ENCODE measurements around the gene ZFPM1. TPM values are rescaled to one million over a fixed set of nuclear protein-coding genes. Genes with fewer than 3 reads are reported as not detected.

Gene ZFPM1
- total RNA-seq, 2 experiments from 2014 or later, result 15.8 to 19.3 TPM

- Mint-ChIP-seq H3K4me3 (peak overlapping the region; percentile 78), H3K4me1 (ENCODE audit: low read depth) (peaks cover 45% of the 10 kb centered on the region)
These were observed 3.5 kb downstream of the ZFPM1 start for GRCh38 chr16:88456356-88457292.

GRCh38 chr16:88458039-88458772, 5.1 kb downstream of the ZFPM1 start:
- peaks cover 38% of the 10 kb centered on the region for H3K4me1 Mint-ChIP-seq (ENCODE audit: low read depth)
- no peak overlapping the region for H3K4me3 Mint-ChIP-seq
- no peak overlapping the region for H3K27ac Mint-ChIP-seq
- no peaks in the 10 kb centered on the region for H3K9me3 Mint-ChIP-seq (ENCODE audit: insufficient read depth)
- ATAC-seq (no peak), DNase-seq (no peak)
- ChIA-PET CTCF (no interaction called here), POLR2A (interaction anchor here (1.7 kb wide), 1 partner anchor 8 kb away, joined by 5 read pairs; no protein-coding TSS in a partner anchor)
- no peaks in the 10 kb centered on the region for H3K27me3 Mint-ChIP-seq (ENCODE audit: low read depth)
- peaks cover 2% of the 10 kb centered on the region for H3K36me3 Mint-ChIP-seq (ENCODE audit: low read depth)

More at GRCh38 chr16:88456356-88457292, 3.5 kb downstream of the ZFPM1 start:
- Mint-ChIP-seq H3K27ac (peak overlapping the region; percentile 86), H3K36me3 (ENCODE audit: low read depth) (peaks cover 2% of the 10 kb centered on the region), H3K9me3 (ENCODE audit: insufficient read depth) (no peaks in the 10 kb centered on the region), H3K27me3 (ENCODE audit: low read depth) (no peaks in the 10 kb centered on the region)
- no peak for ATAC-seq
- CTCF ChIA-PET, result no interaction called here
- POLR2A ChIA-PET, result interaction anchor here (1.0 to 1.7 kb wide), 2 partner anchors 10 to 186 kb away, joined by 3 to 5 read pairs; no protein-coding TSS in a partner anchor
- DNase-seq, result peak; percentile 41

GRCh38 chr16:88458773-88459235, 5.7 kb downstream of the ZFPM1 start:
- ChIA-PET POLR2A (interaction anchor here (1.3 kb wide), 1 partner anchor 67 kb away, joined by 3 read pairs; no protein-coding TSS in a partner anchor), CTCF (no interaction called here)
- ATAC-seq (no peak), DNase-seq (no peak)
- Mint-ChIP-seq H3K36me3 (ENCODE audit: low read depth) (peaks cover 2% of the 10 kb centered on the region), H3K4me3 (no peak overlapping the region), H3K27ac (no peak overlapping the region), H3K9me3 (ENCODE audit: insufficient read depth) (no peaks in the 10 kb centered on the region), H3K27me3 (ENCODE audit: low read depth) (no peaks in the 10 kb centered on the region), H3K4me1 (ENCODE audit: low read depth) (peaks cover 38% of the 10 kb centered on the region)

- Mint-ChIP-seq H3K27ac (no peak overlapping the region), H3K4me1 (ENCODE audit: low read depth) (peaks cover 44% of the 10 kb centered on the region), H3K27me3 (ENCODE audit: low read depth) (no peaks in the 10 kb centered on the region), H3K4me3 (no peak overlapping the region), H3K36me3 (ENCODE audit: low read depth) (peaks cover under 1% of the 10 kb centered on the region), H3K9me3 (ENCODE audit: insufficient read depth) (no peaks in the 10 kb centered on the region)
- ChIA-PET POLR2A (interaction anchor here (0.6 to 1.3 kb wide), 2 partner anchors 66 to 75 kb away, joined by 3 read pairs; no protein-coding TSS in a partner anchor), CTCF (no interaction called here)
- DNase-seq, result no peak
- no peak for ATAC-seq
These were observed 6.4 kb downstream of the ZFPM1 start for GRCh38 chr16:88459366-88460073.

- H3K27ac Mint-ChIP-seq, result no peak overlapping the region
These were observed 7.6 kb downstream of the ZFPM1 start for GRCh38 chr16:88460496-88461330.

GRCh38 chr16:88461331-88462269, 8.5 kb downstream of the ZFPM1 start:
- ChIA-PET POLR2A (interaction anchor here (0.6 kb wide), 2 partner anchors 259 to 375 kb away, joined by 3 read pairs; no protein-coding TSS in a partner anchor), CTCF (no interaction called here)
- Mint-ChIP-seq H3K27ac (no peak overlapping the region), H3K36me3 (ENCODE audit: low read depth) (no peaks in the 10 kb centered on the region), H3K4me1 (ENCODE audit: low read depth) (peaks cover 57% of the 10 kb centered on the region), H3K4me3 (no peak overlapping the region), H3K9me3 (ENCODE audit: insufficient read depth) (no peaks in the 10 kb centered on the region), H3K27me3 (ENCODE audit: low read depth) (no peaks in the 10 kb centered on the region)
- no peak for ATAC-seq
- no peak for DNase-seq

More at GRCh38 chr16:88460496-88461330, 7.6 kb downstream of the ZFPM1 start:
- ChIA-PET POLR2A (no interaction called here), CTCF (no interaction called here)
- ATAC-seq, result no peak
- Mint-ChIP-seq H3K4me1 (ENCODE audit: low read depth) (peaks cover 55% of the 10 kb centered on the region), H3K27me3 (ENCODE audit: low read depth) (no peaks in the 10 kb centered on the region), H3K4me3 (no peak overlapping the region), H3K36me3 (ENCODE audit: low read depth) (no peaks in the 10 kb centered on the region), H3K9me3 (ENCODE audit: insufficient read depth) (no peaks in the 10 kb centered on the region)
- no peak for DNase-seq

GRCh38 chr16:88462396-88462795, 9.3 kb downstream of the ZFPM1 start:
- no peaks in the 10 kb centered on the region for H3K27me3 Mint-ChIP-seq (ENCODE audit: low read depth)
- CTCF ChIA-PET, result no interaction called here
- ATAC-seq, result no peak
- H3K4me3 Mint-ChIP-seq, result no peak overlapping the region
- no peak overlapping the region for H3K27ac Mint-ChIP-seq
- H3K4me1 Mint-ChIP-seq (ENCODE audit: low read depth), result peaks cover 59% of the 10 kb centered on the region
- POLR2A ChIA-PET, result interaction anchor here (0.6 kb wide), 2 partner anchors 157 to 258 kb away, joined by 3 read pairs; no protein-coding TSS in a partner anchor
- H3K36me3 Mint-ChIP-seq (ENCODE audit: low read depth), result no peaks in the 10 kb centered on the region
- no peaks in the 10 kb centered on the region for H3K9me3 Mint-ChIP-seq (ENCODE audit: insufficient read depth)
- DNase-seq, result no peak

- Mint-ChIP-seq H3K27ac (no peak overlapping the region), H3K9me3 (ENCODE audit: insufficient read depth) (no peaks in the 10 kb centered on the region), H3K4me3 (no peak overlapping the region), H3K27me3 (ENCODE audit: low read depth) (no peaks in the 10 kb centered on the region), H3K4me1 (ENCODE audit: low read depth) (peaks cover 59% of the 10 kb centered on the region), H3K36me3 (ENCODE audit: low read depth) (no peaks in the 10 kb centered on the region)
- ATAC-seq, result no peak
- DNase-seq, result no peak
- POLR2A ChIA-PET, result no interaction called here
- CTCF ChIA-PET, result no interaction called here
These were observed 10.3 kb downstream of the ZFPM1 start for GRCh38 chr16:88463411-88463810.

GRCh38 chr16:88464447-88465318, 11.6 kb downstream of the ZFPM1 start:
- ChIA-PET CTCF (no interaction called here), POLR2A (interaction anchor here (2.3 to 3.0 kb wide), 2 partner anchors 7 to 10 kb away, joined by 5 to 13 read pairs; no protein-coding TSS in a partner anchor)
- H3K4me3 Mint-ChIP-seq, result no peak overlapping the region
- H3K36me3 Mint-ChIP-seq (ENCODE audit: low read depth), result no peaks in the 10 kb centered on the region
- ATAC-seq, result no peak
- H3K9me3 Mint-ChIP-seq (ENCODE audit: insufficient read depth), result no peaks in the 10 kb centered on the region
- H3K27me3 Mint-ChIP-seq (ENCODE audit: low read depth), result no peaks in the 10 kb centered on the region
- H3K4me1 Mint-ChIP-seq (ENCODE audit: low read depth), result peaks cover 64% of the 10 kb centered on the region
- no peak overlapping the region for H3K27ac Mint-ChIP-seq
- no peak for DNase-seq
